Endothelial cell of umbilical vein (primary cell): ENCODE results near the gene CRACR2B.

Experiments
- CTCF ChIP-seq, 2 donors: IDR thresholded peaks; 1 replicate in 1 of 2; 2 replicates in 1 of 2; pipeline ENCODE4 v1.5.1; 2011; ENCODE audit warnings: low read length in 2 of 2, mild to moderate bottlenecking in 2 of 2, moderate library complexity in 2 of 2, control low read depth in 1 of 2, inconsistent platforms in 1 of 2, low read depth in 1 of 2; ENCODE audit not compliant: insufficient read depth in 1 of 2; ENCODE audit errors: extremely low read depth in 1 of 2
- EZH2 ChIP-seq: IDR thresholded peaks from 2 replicates; pipeline ENCODE4 v1.6.1; 2012; ENCODE audit warnings: borderline replicate concordance, low read depth, mild to moderate bottlenecking, moderate library complexity, low read length, inconsistent platforms; ENCODE audit not compliant: severe bottlenecking
- JUN ChIP-seq: IDR thresholded peaks from 2 replicates; pipeline ENCODE4 v1.6.1; 2011; ENCODE audit warnings: borderline replicate concordance, low read depth; ENCODE audit not compliant: insufficient read length, insufficient read depth
- MAX ChIP-seq: IDR thresholded peaks from 2 replicates; pipeline ENCODE4 v1.6.1; 2011; ENCODE audit not compliant: insufficient read depth, insufficient read length
- MYC ChIP-seq: IDR thresholded peaks from one replicate; pipeline ENCODE4 v1.6.1; 2011; ENCODE audit warnings: mild to moderate bottlenecking, low read depth, low read length
- POLR2A ChIP-seq: IDR thresholded peaks from 2 replicates; pipeline ENCODE4 v1.6.1; 2012; ENCODE audit warnings: low read depth, mild to moderate bottlenecking, control low read depth, low read length
- POLR2AphosphoS5 ChIP-seq: IDR thresholded peaks from 2 replicates; pipeline ENCODE4 v1.6.1; 2012; ENCODE audit warnings: low read depth, mild to moderate bottlenecking, control low read depth, low read length, moderate library complexity; ENCODE audit not compliant: insufficient read depth

DNA sequence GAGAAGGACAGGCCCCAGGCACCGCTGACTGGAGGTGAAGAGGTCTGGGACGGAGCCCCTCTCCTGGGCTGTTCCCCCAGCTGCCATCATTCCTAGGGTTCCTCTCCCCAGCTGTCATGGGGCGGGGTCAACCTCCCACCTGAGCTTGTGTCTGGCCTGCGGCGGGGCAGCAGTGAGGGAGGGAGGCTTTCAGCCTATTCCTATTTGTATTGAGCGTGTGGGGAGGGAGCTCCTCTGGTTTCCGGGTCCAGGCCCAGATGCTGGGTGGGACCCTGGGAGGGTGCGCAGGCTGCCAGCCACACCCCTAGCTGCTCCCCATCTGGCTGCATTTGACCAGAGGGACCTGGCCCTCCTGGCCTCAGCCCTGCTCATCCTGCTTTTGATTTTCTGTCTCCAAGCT lies 28.7 kb downstream of the CRACR2B start:
- TF ChIP-seq CTCF (IDR thresholded peaks at IDR 0.05; ENCODE audit: extremely low read depth in 1 of 2, insufficient read depth in 1 of 2, low read depth in 1 of 2, low read length in 2 of 2) (no peak), POLR2A (no peak), EZH2 (no peak), MYC (no peak), MAX (no peak), POLR2AphosphoS5 (no peak), JUN (no peak)
